CD4-positive, alpha-beta T cell treated with Interleukin-15 for 1 hour (primary cell): ENCODE results near the gene C6orf89.
A peak's percentile ranks its signal among the peaks of the same experiment; 100 is the strongest.

ENCODE experiments used
- DNase-seq: peaks from one replicate; pipeline ENCODE4 v3.0.0-alpha.2; 2020

The C6orf89 gene, protein sequence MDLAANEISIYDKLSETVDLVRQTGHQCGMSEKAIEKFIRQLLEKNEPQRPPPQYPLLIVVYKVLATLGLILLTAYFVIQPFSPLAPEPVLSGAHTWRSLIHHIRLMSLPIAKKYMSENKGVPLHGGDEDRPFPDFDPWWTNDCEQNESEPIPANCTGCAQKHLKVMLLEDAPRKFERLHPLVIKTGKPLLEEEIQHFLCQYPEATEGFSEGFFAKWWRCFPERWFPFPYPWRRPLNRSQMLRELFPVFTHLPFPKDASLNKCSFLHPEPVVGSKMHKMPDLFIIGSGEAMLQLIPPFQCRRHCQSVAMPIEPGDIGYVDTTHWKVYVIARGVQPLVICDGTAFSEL

DNA sequence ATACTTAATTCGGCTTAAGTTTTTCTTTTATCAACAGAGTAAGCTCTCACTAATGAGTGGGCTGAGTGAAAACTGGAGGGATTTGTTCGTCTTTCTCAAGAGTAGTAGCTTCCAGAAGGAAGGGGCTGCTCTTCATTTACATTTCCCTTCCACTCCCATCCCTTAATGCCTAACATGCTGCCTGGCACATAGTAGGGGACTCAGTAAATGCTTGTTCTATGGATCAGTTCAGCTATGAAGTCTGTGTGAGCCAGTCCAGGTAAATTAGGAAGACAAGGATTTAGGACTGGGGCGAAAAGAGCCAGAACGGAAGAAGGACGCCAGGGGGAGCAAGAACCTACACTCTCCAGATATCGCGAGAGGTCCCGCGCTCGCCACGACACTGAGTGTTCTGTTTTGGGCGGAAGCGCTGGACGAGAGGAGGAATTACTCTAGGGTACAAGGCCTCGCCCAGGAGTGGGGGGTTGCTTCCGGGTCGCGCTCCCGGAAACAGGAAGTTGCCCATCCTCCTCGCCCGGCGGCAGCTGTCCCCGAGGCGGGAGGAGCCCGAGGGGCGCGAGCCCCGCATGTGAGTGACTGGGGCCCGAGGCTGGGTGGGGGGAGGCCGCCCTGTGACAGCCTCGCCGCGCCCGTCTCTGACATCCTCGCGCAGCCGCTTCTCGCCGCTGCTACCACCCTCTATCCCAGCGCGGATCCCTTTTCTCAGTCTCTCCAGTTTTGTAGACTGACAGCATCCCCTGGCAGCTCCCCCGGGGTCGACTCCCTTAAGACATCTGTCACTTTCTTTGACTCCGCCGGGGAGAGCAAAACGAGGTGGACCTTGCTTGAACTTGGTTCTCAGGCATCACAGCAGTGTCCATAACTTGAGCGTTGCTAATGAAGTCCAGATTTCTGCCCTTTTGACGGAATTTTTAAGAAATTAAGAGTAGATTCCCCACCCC, at the start of gene C6orf89:
C6orf89 (plus strand) TSS at position 492 of the 941 bp plus-strand sequence. CDS start 13,493 bp downstream, outside the sequence.
- peak; percentile 97 for DNase-seq

DNA sequence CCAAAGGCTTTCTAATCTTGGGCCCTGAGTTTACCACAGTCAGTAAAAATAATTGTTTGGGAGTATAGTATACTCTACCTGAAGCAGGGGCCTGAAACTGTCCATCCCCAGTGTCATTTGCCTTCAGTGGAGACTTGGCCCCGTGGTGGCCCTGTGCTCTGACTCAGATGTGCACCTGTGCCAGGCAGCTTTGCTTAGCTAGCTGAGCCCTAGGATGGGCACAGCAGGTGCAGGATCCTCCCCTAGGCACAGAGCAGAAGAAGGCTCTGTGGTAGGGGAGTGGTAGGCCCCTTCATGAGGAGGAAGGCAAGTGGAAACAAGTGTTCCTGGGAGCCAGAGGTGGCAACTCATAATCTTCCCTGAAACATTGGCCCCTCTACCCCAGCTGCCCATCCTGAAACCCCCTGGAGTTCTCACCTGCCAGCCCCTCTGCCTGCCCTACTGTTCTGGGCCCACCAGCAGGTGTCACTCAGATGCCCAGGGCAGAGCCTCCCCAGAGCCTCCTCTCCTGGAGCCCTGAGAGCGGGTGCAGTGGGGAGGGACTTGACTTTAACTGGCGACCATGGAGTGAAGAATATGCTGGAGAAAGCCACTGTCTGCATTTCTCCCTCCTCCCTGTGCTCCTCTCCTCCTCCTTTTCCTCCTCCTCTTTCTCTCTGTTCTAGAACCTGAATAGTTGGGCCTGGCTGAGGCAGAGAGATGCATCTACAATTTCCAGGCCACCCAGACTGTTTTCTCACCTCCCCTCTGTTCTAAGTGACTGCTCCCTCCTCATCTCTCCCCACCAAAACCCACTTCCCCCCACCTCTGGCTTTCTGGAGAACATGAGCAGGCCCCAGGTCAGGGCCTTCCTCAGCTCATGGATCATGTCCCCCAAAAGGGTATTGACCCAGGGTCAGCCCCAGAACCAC, 49.4 kb upstream of the C6orf89 start:
- DNase-seq = no peak

DNA sequence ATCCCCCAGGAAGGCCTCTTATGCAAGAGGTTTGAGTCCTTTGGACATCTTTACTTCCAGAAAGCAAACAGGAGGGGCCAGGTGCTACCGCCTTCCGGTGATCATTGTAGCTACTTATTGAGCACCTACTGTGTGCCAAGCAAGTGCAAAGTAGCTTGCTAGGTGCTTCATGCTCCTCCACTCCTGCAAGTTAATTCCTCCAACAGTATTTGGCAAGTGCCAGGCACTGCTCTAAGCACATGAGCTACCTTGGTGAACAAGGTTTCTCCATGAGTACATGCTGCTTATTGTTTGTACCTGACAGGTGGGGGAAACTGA, 48.8 kb upstream of the C6orf89 start:
- no peak for DNase-seq

DNA sequence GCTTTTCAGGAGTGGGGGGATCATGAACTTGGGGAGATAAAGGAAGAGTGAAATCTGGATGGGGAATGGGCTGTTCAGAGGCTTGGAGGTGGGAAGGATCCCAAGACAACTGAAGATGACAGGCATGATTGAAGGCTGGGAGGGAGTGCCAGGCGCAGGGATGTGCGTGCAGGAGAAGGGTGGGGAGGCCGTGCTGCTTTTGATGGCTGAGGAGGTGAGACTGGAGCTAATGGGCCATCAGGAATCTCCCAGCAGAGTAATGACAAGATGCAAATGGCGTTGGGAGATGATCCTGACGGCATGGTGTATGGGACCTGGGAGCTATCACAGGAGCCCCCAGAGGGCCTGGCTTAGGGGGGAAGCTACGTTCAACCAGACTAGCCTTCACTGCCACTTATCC, 48.1 kb upstream of the C6orf89 start:
- DNase-seq = no peak

DNA sequence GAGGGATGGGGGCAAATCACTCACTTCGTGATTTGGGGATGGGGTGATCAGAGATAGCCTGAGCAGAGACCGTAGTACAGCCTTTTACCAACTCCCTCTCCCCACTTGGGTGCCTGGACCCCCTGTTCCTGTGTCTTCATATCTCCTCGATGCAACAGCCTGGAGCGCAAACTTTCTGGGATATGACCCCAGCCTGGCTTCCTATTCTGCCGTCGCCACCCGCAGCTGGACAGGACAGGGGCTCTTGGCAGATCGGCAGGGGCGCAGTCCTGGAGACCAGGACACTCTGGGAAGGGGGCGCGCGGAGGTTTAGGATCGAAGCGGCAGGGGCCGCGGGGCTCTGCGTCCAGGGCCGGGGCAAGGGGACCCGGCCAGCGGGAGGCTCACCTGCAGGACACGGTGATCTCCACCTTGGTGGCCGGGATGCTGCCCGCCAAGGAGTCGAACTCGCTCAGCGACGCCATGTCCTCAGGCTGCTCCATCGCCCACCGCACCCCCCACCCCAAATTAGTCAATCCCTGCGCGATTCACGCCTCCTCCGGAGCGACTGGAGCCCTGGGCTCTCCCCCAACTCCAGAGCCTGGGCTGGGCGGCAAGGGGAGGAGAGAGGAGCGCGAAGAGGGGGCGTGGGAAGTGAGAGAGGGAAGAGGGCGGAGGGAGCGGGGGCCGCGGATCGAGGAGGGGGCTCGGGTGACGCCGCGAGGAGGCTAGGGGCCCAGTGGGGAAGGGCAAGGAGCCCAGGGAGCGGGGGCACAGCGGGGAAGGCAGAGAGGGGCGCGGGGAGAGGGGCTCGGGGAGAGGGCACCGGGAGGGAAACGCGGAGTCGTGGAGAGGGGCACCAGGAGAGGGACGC, 46.6 kb upstream of the C6orf89 start, which contains the start of gene CPNE5:
CPNE5 (minus strand) TSS at position 549 of the 853 bp plus-strand sequence; CDS start at position 482, 67 bp downstream.
- no peak for DNase-seq

DNA sequence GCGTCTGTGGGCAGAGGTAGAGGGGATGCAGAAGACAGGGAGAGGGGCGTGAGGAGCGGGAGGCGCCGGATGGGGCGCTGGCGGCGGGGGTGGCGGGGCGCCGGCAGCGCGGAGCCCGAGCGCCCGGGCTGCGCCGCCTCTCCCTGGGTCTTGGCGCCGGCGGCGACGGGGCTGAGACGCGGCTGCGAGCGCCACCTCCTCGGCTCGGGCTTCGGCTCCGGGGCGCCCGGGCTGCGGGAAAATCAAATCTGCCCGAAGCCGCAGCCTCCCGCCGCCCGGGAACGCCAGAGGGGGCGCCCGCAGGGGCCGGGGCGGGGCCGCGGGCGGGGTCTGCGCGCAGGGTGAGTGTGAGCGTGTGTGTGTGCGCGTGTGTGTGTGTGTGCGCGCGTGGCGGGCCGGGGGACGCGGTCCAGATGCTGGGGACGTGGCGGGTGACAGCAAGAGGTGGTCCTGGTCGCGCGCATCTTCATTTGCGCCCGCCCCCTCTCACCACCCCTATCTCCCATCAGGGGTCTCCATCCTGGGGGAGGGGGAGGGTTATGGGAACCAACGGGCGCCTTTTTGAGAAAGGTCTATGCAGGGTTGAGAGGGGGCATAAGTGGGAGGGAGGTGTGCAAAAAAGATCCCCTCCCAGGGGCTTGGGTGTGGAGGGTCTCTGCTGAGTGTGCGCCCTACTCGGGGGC, 45.9 kb upstream of the C6orf89 start:
- peak; percentile 27 for DNase-seq

DNA sequence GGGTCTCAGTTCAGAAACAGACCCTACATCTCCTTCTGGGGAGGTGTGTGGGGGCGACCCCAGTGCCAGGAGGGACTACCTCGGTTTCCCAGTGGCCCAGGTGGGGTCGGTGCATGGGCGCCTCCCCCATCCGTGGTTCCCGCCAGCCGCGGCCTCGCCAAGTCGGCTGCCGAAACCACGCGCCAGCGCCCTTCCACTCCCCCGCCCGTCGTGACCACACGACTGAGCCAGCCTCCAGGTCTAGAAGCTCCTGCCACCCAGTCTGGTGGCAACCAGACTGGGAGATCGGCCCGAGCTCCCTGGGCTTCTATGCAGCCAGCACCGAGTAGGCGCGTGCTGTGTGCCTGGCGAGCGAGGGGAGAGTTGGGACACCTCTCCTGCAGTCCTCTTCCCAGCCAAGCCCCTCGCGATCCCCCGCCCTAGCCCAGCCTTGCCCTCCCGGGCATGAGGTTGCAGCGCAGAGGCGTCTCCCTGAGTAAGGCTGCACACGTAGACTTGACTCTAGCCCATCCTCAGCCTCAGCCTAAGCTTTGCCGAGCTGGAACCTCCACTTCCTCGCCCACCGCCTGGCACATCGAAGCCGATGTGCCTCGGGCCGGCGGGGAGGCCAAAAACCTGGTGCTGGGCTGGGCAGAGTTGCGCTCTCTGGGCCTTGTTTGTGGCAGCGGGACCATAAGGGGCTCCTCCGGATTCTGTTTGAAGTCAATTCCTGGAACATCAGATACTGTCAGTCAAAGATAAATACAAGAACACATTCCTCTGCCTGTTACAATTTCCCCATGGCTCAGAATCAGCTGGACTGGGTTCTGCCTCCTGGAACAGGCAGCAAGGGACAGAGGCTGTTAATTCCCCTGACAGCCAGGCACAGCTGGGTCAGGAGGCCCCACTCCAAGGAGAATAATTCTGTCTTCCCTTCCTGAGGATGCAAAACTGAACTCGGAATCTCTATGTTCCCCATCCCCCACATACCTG, 45.0 kb upstream of the C6orf89 start:
- DNase-seq = no peak

DNA sequence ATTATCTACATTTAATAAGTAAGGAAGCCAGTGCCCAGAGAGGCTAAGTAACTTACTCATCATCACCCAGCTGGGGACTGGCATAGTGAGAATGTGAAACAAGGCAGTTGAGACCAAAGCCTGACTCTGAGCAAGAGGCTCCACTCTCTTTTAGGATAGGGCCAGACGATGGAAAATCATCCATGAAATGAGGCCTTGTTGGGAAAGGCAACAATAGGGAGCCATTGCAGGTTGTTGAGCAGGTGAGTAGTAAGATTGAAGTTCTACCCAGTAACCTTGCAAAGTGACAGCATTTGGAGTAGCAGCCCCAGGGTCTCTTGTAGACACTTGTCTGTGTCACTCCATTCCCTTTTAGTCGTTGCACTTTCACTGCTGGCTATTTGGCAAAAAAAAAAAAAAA, 44.0 kb upstream of the C6orf89 start:
- DNase-seq = no peak

DNA sequence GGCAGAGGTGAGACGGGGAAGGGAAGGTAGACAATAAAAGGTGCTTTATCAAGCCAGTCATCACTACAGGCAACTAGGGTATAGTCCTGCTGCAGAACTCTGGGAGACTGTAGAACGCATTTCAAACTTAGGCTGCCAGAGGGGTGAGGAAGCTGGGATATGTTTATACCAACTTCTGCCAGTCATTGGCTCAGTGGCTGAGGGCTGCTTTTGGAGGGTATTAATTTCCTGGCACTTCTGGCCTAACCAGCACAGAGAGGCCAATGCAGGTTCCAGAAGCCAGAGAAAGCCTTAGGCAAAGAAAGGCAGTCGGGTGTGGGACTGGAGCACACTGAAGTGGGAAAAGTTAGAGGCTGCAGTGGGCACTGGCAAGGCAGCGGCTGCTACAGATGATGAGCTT, 42.6 kb upstream of the C6orf89 start:
- DNase-seq = no peak

DNA sequence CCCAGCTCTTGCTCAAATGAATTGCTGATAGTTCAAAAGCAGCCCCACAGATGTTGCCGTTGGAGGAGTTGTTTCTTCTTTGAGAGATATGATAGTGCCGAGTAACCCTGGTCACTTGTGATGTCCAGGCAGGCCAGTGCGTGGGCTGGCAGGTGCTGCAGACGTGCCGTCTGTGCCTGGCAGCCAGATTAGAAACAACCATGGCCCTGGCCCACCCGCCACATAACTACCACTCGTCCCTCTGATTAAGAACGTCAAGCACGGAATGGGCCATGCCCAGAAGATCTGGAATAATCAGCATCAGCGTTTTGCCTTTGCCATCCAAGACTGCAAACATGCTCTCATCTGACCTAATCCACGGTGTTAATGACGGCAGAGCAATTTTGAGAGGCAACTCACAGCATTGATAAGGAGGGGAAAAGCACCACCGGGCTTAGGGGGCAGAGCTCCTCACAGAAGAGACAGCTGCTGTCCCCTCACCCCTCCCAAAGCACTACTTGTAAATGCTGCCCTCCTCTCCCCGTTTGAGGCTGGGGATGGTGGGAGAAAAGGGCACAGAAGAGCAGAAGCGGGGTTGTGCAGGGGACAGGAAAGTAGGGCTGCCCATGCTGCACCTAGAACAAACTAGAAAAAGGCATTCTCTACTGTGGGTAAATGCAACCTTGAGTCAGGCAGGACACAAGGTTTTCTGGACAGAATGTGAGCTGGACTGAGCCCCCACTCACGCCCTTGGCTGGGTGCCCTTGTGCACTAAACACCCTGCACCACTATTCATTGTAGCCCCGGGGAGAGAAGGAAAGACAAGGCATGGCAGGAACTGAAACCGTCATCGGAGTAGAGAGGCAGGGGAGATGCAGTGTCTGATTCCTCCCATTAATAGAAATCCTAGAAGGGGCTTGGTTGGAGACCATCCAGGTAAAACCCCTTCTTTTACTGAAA, 41.3 kb upstream of the C6orf89 start:
- DNase-seq = no peak

DNA sequence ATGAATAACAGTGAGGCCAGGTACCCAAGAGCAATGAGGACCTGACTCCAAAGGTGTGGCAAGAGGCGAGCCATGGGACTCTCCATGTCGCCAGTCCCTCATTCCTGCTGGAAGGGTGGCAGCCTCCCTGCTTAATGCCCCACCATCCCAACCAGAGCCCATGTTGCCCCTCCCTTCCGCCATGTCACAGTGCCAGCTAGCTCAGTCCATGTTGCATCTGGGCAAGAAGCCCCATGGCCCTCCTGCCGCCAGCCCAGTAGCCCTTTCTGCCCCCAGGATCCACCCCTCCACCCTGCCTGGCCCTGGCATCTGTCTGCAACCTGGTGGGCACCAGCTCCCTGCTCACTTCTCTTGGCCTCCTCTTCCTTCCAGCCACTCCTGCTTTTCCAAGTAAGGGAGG, 40.5 kb upstream of the C6orf89 start:
- no peak for DNase-seq

DNA sequence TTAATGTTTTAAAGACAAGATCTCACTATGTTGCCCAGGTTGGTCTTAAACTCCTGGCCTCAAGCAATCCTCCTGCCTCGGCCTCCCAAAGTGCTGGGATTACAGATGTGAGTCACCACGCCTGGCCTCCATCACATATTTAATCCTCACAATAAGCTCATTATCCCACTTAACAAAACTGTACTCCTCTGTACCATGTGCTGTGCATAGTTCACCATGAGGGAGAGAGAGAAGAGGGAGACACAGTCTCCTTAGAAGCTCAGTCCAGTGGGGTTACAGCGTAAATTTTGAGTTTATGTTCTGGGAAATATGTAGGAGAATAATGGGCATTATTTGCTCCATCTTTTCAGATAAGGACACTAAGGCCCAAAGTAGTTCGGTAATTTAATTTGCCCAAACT, 38.6 kb upstream of the C6orf89 start:
- DNase-seq = no peak

DNA sequence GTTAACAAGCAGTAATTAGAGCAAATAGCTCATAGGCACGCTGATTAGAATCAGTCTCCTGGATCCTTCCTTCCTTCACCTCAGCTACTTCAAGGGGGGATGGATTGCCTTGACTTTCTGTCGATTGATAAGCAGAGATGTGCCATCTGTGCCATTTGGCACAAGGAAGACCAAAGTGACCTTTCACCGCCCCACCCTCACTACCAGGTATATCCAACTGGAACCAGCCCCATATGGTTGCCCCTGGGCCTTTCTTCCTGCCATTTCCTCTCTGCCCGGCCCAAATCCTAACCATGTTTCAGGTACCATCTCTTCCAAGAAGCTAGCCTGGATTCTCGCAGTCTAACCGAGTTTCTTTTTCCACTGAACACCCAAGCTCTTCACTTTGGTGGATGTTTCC, 37.8 kb upstream of the C6orf89 start:
- no peak for DNase-seq

DNA sequence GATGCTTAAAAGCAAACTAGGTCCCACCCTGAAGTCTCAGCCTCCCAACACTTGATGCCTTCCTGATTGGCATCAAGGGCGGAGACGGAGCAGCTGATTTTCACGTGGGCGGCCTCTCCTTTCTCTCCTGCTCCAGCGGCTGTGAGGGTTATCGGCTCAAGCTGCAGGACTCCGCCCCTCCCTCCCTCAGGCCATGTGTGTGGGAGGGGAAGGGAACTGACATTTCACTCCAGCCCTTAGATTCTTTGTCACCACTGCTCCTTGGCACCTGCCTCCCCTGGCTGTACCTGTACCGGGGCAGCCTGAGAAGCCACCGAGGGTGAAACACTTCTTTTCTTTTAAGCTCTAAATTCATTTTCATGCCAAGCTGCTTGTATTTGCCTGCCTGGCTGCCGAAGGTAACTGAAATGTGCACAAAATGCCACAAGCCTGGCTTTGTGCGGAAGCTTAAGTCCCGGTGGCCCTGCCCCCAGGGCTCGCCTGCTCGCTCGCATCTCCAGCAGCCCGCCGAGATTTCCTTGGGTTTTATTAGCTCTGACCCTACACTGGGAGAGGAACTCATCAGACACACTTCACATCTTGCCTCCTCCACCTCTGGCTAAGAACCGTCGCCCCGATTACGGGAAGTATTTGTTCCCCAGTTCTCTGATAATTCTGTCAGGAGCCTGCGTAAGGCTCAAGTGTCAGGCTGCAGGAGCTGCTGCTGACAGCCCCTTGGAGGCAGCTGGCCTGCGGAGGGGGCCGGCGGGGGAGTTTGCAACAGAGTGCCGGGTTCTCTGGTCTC, 36.9 kb upstream of the C6orf89 start:
- DNase-seq = no peak

DNA sequence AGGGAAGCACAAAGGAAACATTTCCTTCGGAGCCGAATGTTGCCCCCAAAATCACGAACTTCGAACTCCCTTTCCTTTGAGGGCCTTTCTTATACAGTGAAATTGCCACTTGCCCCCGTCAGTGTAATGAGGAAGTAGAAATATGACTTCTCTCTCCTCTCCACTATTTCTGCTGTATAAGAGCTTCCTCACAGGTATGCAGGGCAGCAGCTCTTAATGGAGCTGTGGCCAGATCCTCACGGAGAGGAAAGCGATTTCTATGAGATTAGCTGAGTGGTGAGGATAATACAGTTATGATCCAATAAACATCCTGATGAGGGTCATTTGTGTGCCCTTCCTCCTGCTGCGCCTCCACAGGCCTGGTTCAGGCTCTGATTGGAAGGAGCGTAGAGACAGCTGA, 35.7 kb upstream of the C6orf89 start:
- no peak for DNase-seq

DNA sequence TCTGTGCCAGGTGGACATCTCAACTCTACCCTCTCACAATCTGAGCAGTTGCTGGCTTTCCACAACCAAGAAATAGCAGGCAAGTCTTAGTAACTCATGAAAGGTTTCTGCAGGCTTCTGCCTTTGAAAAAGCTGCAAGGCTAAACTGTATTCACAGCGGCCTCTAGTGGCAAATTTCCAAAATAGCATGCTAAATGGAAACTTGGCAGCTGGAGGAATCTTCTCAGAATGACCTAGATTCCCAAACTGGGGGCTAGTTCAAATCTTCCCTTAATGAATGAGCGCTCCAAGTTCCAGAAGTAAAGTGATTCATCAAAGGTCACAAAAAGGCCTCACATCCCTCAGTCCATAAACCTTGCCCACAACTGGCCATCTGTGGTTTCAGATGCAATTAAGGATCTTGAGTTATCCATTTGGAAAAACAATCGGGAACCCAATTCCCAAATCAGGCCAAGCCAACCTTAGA, 34.6 kb upstream of the C6orf89 start:
- DNase-seq = no peak

DNA sequence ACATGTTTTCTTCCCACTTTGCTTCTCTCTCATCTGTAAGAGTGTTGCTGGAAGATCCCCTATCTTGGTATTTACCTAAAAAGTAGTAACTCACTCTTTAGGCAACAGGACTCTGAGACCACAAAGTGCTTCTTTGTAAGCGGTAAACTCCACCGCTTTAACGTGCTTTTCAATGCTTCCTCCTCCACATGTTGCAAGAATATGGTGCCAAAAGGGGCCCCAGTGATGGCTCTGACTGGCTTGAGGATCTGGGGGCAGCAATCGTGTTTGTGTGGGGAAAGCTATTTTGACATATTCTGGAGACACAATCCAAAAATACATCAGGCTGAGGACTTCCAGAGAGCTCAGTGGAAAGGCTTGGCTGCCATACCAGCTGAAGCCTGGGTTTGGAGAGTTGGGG, 34.1 kb upstream of the C6orf89 start:
- DNase-seq = no peak
